Upper lobe of right lung (tissue), 1 donor: ENCODE measurements around the gene TRIM14. TPM values are rescaled to one million over a fixed set of nuclear protein-coding genes. Genes with fewer than 3 reads are reported as not detected.
A peak's percentile ranks its signal among the peaks of the same experiment; 100 is the strongest.

Experiments used
- ATAC-seq: fragments of 200-7000 bp; cut with Tn5 transposase; one replicate; pipeline ENCODE4 v1.9.1; 2020; ENCODE audit warnings: mild to moderate bottlenecking, moderate library complexity
- DNase-seq: peaks from one replicate; pipeline ENCODE4 v3.0.0-alpha.2; 2020
- H3K27ac ChIP-seq: fragments of 200-600 bp; one replicate; pipeline ENCODE4 v1.8.0; 2022
- H3K27me3 ChIP-seq: fragments of 200-600 bp; one replicate; pipeline ENCODE4 v1.8.0; 2022; ENCODE audit warnings: mild to moderate bottlenecking
- H3K36me3 ChIP-seq: fragments of 200-600 bp; one replicate; pipeline ENCODE4 v1.8.0; 2022
- H3K4me1 ChIP-seq: fragments of 200-600 bp; one replicate; pipeline ENCODE4 v1.8.0; 2022
- H3K4me3 ChIP-seq: fragments of 200-600 bp; one replicate; pipeline ENCODE4 v1.8.0; 2022; ENCODE audit warnings: mild to moderate bottlenecking
- H3K9me3 ChIP-seq: fragments of 200-600 bp; one replicate; pipeline ENCODE4 v1.8.0; 2022
- intact Hi-C: fragments of 100-400 bp; cut with DNase I; formaldehyde crosslinking; loops from one replicate; pipeline ENCODE4 v1.11.0; 2022
- total RNA-seq: library from RNA; stranded (reverse); fragmentation: NEBNext Ultra II Directional; extraction: Animal tissue kit (Norgen Biotek cat#: 25700); gene quantifications from one replicate; pipeline ENCODE4 v1.2.1, GENCODE V29; 2021
- TF ChIP-seq, protein P1 (sequence below): fragments of 200-600 bp; IDR thresholded peaks from one replicate; pipeline ENCODE4 v1.8.0; 2022; ENCODE audit warnings: antibody characterized with exemption
- donor health status: DM: no; HTN: yes; CAD: no; lungs with severe emphysema.

The TRIM14 gene
- total RNA-seq, 1 donor from 2014 or later: 38.7 TPM

GRCh38 chr9:98152526-98152925 lies 33.5 kb upstream of the TRIM14 start:
- no peak overlapping the region for H3K27ac ChIP-seq
- intact Hi-C loops: no loop called here
- H3K4me3 ChIP-seq: no peak overlapping the region
- H3K9me3 ChIP-seq: no peaks in the 10 kb centered on the region
- peaks cover 8% of the 10 kb centered on the region for H3K4me1 ChIP-seq
- TF ChIP-seq, protein P1, sequence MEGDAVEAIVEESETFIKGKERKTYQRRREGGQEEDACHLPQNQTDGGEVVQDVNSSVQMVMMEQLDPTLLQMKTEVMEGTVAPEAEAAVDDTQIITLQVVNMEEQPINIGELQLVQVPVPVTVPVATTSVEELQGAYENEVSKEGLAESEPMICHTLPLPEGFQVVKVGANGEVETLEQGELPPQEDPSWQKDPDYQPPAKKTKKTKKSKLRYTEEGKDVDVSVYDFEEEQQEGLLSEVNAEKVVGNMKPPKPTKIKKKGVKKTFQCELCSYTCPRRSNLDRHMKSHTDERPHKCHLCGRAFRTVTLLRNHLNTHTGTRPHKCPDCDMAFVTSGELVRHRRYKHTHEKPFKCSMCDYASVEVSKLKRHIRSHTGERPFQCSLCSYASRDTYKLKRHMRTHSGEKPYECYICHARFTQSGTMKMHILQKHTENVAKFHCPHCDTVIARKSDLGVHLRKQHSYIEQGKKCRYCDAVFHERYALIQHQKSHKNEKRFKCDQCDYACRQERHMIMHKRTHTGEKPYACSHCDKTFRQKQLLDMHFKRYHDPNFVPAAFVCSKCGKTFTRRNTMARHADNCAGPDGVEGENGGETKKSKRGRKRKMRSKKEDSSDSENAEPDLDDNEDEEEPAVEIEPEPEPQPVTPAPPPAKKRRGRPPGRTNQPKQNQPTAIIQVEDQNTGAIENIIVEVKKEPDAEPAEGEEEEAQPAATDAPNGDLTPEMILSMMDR: no peak
- H3K27me3 ChIP-seq: no peaks in the 10 kb centered on the region
- no peak for ATAC-seq
- DNase-seq: no peak
- H3K36me3 ChIP-seq: no peaks in the 10 kb centered on the region

- H3K9me3 ChIP-seq: no peaks in the 10 kb centered on the region
- peak; percentile 40 for ATAC-seq
- peak overlapping the region; percentile 47 for H3K27ac ChIP-seq
- intact Hi-C loops: no loop called here
- DNase-seq: no peak
- H3K27me3 ChIP-seq: no peaks in the 10 kb centered on the region
- TF ChIP-seq, protein P1: no peak
- no peak overlapping the region for H3K4me3 ChIP-seq
- no peaks in the 10 kb centered on the region for H3K36me3 ChIP-seq
- H3K4me1 ChIP-seq: peaks cover 13% of the 10 kb centered on the region
Measured at GRCh38 chr9:98150721-98151120, 31.7 kb upstream of the TRIM14 start.

- Histone ChIP-seq H3K4me1 (peaks cover 13% of the 10 kb centered on the region), H3K36me3 (no peaks in the 10 kb centered on the region), H3K9me3 (no peaks in the 10 kb centered on the region), H3K4me3 (no peak overlapping the region), H3K27ac (peak overlapping the region; percentile 47), H3K27me3 (no peaks in the 10 kb centered on the region)
- DNase-seq (peak; percentile 67), ATAC-seq (peak; percentile 64)
- TF ChIP-seq, protein P1: no peak
- intact Hi-C loops: no loop called here
Measured at GRCh38 chr9:98150164-98150563, 31.1 kb upstream of the TRIM14 start.

DNA sequence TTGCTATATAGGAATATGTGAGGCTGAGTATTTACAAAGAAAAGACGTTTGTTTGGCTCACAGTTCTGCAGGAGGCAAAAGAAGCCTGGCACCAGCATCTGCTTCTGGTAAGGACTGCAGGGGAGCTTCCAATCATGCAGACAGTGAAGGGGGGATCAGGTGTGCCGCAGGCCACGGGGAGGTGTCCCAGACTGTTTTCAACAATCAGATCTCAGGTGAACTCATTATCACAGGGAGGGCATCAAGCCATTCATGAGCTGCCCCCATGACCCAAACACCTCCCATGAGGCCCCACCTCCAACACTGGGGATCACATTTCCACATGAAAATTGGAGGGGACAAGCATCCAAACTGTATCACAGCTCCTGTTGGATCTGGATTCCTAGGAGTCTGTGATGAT lies 30.4 kb upstream of the TRIM14 start:
- no peak for ATAC-seq
- Histone ChIP-seq H3K27me3 (no peaks in the 10 kb centered on the region), H3K9me3 (no peaks in the 10 kb centered on the region), H3K4me1 (peaks cover 13% of the 10 kb centered on the region), H3K27ac (no peak overlapping the region), H3K4me3 (no peak overlapping the region), H3K36me3 (no peaks in the 10 kb centered on the region)
- TF ChIP-seq, protein P1: no peak
- DNase-seq: peak; percentile 34
- intact Hi-C loops: no loop called here

DNA sequence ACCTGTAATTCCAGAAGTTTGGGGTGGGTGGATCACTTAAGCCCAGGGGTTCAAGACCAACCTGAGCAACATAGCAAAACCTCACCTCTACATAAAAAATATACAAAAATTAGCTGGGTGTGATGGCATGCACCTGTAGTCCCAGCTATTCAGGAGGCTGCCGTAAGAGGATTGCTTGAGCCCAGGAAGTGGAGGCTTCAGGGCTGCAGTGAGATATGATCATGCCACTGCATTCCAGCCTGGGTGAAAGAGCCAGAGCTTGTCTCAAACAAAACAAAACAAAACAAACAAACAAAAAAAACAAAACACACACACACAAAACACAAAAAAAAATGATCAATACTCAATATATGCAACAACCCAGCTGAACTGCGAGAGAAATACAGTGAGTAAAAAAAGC lies 29.5 kb upstream of the TRIM14 start:
- Histone ChIP-seq H3K4me1 (peaks cover 14% of the 10 kb centered on the region), H3K4me3 (no peak overlapping the region), H3K9me3 (no peaks in the 10 kb centered on the region), H3K36me3 (no peaks in the 10 kb centered on the region), H3K27me3 (no peaks in the 10 kb centered on the region), H3K27ac (no peak overlapping the region)
- intact Hi-C loops: no loop called here
- TF ChIP-seq, protein P1: no peak
- ATAC-seq: no peak
- DNase-seq: no peak

DNA sequence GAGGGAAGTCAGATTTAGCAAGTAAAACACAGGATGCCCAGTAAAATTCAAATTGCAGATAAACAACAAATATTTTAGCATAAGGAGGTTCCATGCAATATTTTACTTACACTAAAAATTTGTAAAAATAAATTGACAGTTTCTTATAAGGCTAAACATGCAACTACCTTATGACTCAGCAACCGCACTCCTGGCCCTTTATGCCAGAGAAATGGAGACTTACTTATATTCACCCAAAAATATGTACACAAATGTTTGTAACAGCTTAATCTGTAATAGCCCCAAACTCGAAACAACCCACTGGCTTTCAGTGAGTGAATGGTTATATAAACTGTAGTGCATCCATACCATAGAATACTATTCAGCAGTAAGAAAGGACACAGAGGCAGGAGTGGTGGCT lies 28.6 kb upstream of the TRIM14 start:
- H3K27ac ChIP-seq: no peak overlapping the region
- no peaks in the 10 kb centered on the region for H3K9me3 ChIP-seq
- TF ChIP-seq, protein P1: no peak
- H3K4me1 ChIP-seq: peaks cover 22% of the 10 kb centered on the region
- no peaks in the 10 kb centered on the region for H3K27me3 ChIP-seq
- no peaks in the 10 kb centered on the region for H3K36me3 ChIP-seq
- DNase-seq (no peak), ATAC-seq (no peak)
- intact Hi-C loops: no loop called here
- H3K4me3 ChIP-seq: no peak overlapping the region
